Nephron progenitor cell (in vitro differentiated cells): Measurements from ENCODE around the gene TMEM87B.

Experiments used
- DNase-seq: peaks from one replicate; pipeline ENCODE4 v3.0.0; 2021
- H3K27ac Mint-ChIP-seq: 2 replicates; pipeline ENCODE4 v1.8.0; 2021; ENCODE audit warnings: mild to moderate bottlenecking, moderate library complexity, mixed read lengths
- H3K27me3 Mint-ChIP-seq: 2 replicates; pipeline ENCODE4 v1.8.0; 2021; ENCODE audit warnings: mild to moderate bottlenecking, low read depth, mixed read lengths; ENCODE audit not compliant: poor library complexity
- H3K36me3 Mint-ChIP-seq: 2 replicates; pipeline ENCODE4 v1.8.0; 2021; ENCODE audit warnings: low read depth, mixed read lengths
- H3K4me1 Mint-ChIP-seq: 2 replicates; pipeline ENCODE4 v1.8.0; 2021; ENCODE audit warnings: mixed read lengths
- H3K4me3 Mint-ChIP-seq: 2 replicates; pipeline ENCODE4 v1.8.0; 2021; ENCODE audit warnings: mild to moderate bottlenecking, moderate library complexity, mixed read lengths
- H3K9me3 Mint-ChIP-seq: 2 replicates; pipeline ENCODE4 v1.8.0; 2021; ENCODE audit warnings: mild to moderate bottlenecking, moderate library complexity, mixed read lengths
- TF ChIP-seq, protein P1 (sequence below): fragments of 200-600 bp; sonication (generic); IDR thresholded peaks from 2 replicates; pipeline ENCODE4 v1.5.0; 2021; ENCODE audit warnings: antibody characterized with exemption

The TMEM87B gene

DNA sequence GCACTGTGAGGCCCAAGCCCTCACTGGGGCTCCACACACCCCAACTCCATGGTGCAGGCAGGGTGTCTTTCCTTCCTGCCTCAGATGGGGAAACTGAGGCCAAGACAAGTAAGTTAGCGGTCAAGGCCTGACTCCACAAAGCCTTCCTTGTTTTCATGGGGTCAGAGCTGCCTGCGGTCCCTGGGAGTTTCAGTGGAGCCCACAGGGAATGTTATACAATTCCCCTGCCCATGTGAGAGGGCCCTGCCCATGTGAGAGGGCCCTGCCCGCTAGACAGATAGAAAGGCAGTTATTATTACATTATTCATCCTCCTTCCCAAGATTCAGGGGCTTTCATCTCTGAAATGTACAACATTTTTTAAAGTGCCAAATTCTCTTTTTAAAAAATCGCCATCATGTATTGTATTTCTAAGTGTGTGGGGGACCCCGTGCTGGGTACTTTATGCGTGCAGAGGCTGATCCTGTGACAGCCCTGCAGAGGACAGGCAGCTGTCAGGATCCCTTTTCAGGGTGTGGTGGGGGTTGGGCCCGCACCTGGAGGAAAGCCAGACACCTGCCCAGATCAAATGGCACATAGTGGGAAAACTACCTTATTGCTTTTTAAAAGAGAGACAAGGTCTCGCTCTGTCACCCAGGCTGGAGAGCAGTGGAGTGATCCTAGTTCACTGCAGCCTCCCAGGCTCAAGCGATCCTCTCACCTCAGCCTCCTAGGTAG is 106.5 kb downstream of the TMEM87B start:
- TF ChIP-seq, protein P1, sequence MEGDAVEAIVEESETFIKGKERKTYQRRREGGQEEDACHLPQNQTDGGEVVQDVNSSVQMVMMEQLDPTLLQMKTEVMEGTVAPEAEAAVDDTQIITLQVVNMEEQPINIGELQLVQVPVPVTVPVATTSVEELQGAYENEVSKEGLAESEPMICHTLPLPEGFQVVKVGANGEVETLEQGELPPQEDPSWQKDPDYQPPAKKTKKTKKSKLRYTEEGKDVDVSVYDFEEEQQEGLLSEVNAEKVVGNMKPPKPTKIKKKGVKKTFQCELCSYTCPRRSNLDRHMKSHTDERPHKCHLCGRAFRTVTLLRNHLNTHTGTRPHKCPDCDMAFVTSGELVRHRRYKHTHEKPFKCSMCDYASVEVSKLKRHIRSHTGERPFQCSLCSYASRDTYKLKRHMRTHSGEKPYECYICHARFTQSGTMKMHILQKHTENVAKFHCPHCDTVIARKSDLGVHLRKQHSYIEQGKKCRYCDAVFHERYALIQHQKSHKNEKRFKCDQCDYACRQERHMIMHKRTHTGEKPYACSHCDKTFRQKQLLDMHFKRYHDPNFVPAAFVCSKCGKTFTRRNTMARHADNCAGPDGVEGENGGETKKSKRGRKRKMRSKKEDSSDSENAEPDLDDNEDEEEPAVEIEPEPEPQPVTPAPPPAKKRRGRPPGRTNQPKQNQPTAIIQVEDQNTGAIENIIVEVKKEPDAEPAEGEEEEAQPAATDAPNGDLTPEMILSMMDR: no peak
- DNase-seq: no peak
- Mint-ChIP-seq H3K9me3 (no peaks in the 10 kb centered on the region), H3K36me3 (peaks cover 38% of the 10 kb centered on the region), H3K27me3 (peaks cover 10% of the 10 kb centered on the region), H3K4me1 (peaks cover 20% of the 10 kb centered on the region), H3K27ac (no peak overlapping the region), H3K4me3 (no peak overlapping the region)

DNA sequence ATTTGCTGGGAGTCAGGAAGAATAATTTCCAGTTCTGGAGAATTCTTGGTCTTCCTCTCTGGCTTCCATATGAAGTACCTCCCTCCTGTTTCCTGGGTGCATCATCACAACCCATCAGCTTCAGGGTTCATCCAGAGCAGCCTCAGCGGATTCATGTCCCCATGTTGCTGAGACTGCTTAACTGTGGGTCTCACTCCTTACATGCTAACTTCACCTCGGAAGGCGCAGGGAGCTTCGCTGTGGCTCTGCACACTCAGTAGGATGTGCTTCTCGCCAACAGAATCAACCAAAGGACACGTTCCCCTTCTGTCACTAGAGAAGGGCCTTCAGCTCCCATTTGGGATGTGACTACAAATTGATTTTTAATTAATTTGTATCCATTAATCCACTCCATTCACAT is 107.3 kb downstream of the TMEM87B start:
- H3K9me3 Mint-ChIP-seq: no peaks in the 10 kb centered on the region
- no peak overlapping the region for H3K4me3 Mint-ChIP-seq
- no peak for DNase-seq
- peaks cover 10% of the 10 kb centered on the region for H3K27me3 Mint-ChIP-seq
- peaks cover 46% of the 10 kb centered on the region for H3K36me3 Mint-ChIP-seq
- TF ChIP-seq, protein P1: no peak
- H3K27ac Mint-ChIP-seq: no peak overlapping the region
- peaks cover 17% of the 10 kb centered on the region for H3K4me1 Mint-ChIP-seq

DNA sequence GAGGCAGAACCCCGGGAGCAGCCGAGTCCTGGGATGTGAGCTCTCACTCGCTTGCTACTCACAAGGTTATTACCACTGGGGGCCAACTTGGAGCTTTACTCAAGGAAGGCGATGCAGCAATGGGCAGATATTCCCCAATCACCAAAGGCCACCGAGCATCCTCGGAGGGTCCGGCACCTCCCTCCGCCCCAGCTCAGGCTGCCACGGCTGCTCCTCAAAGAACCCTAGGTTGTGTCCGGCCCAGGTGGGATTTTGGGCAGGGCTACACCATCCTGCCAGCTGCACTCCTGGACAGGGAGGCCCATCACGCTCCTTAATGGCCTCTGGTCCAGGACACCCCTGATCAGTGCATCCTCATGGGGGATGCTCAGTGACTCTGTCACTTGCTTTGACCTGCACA is 107.9 kb downstream of the TMEM87B start:
- peaks cover 17% of the 10 kb centered on the region for H3K4me1 Mint-ChIP-seq
- TF ChIP-seq, protein P1: no peak
- no peak for DNase-seq
- no peak overlapping the region for H3K27ac Mint-ChIP-seq
- H3K36me3 Mint-ChIP-seq: peaks cover 50% of the 10 kb centered on the region
- peaks cover 10% of the 10 kb centered on the region for H3K27me3 Mint-ChIP-seq
- no peak overlapping the region for H3K4me3 Mint-ChIP-seq
- H3K9me3 Mint-ChIP-seq: no peaks in the 10 kb centered on the region

DNA sequence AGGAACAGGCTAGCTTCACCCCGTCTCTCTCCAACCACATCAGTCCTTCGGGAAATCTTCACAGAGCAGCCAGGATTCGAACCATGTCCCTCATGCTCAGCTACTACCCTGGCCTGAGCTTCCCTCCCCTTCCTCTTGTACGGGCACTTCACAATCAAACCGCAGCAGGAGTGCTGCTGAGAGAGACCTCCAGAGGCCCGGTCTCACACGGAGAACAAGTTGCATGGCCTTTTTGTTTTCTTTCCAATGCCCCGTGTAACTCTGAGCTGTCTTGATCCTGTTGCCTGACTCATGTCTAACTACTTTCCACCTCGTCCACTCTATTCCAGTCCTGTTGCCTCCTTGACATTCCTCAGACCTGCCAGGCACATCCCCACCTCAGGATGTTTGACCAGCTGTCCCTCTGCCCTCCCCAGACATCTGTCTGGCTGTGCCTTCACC is 108.5 kb downstream of the TMEM87B start:
- Mint-ChIP-seq H3K4me3 (no peak overlapping the region), H3K9me3 (no peaks in the 10 kb centered on the region), H3K27ac (peak overlapping the region; percentile 70), H3K36me3 (peaks cover 56% of the 10 kb centered on the region), H3K4me1 (peaks cover 17% of the 10 kb centered on the region), H3K27me3 (peaks cover 10% of the 10 kb centered on the region)
- DNase-seq: no peak
- TF ChIP-seq, protein P1: no peak

DNA sequence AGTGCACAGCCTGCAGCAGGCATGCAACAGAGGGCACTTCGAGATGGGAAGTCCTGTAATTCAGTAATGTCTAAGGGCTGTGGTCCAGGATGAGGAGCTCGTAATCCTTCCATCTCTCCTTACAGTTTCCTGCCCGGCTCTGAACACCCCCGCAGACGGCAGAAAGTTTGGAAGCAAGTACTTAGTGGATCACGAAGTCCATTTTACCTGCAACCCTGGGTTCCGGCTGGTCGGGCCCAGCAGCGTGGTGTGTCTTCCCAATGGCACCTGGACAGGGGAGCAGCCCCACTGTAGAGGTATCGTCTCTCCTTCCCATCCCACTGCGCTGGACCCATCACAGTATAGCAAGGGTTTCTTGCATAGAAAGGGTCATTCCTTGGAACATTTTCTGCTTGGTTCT is 109.8 kb downstream of the TMEM87B start:
- TF ChIP-seq, protein P1: no peak
- H3K27me3 Mint-ChIP-seq: peaks cover 10% of the 10 kb centered on the region
- no peaks in the 10 kb centered on the region for H3K9me3 Mint-ChIP-seq
- no peak for DNase-seq
- H3K4me3 Mint-ChIP-seq: no peak overlapping the region
- H3K27ac Mint-ChIP-seq: no peak overlapping the region
- H3K4me1 Mint-ChIP-seq: peaks cover 17% of the 10 kb centered on the region
- peaks cover 61% of the 10 kb centered on the region for H3K36me3 Mint-ChIP-seq

DNA sequence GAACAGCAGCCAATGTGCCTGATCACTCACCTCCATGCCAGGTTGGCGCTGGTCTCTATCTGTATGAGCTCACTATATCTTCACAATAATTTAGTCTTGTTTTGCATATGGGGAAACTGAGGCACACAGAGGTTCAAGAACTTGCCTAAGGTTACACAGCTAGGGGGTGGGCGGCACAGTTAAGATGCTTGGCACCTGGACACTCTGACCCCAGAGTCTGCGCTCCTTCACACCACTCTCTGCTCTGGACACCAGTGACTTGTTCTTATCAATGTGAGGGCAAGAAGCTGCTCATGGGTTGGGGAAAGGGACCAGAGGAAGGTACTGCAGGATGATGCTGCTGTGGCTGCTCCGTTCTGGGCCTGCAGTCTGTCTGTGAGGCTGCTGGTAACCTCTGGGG is 110.2 kb downstream of the TMEM87B start:
- no peak for DNase-seq
- Mint-ChIP-seq H3K9me3 (no peaks in the 10 kb centered on the region), H3K4me1 (peaks cover 15% of the 10 kb centered on the region), H3K27ac (no peak overlapping the region), H3K36me3 (peaks cover 59% of the 10 kb centered on the region), H3K27me3 (peaks cover 10% of the 10 kb centered on the region), H3K4me3 (no peak overlapping the region)
- TF ChIP-seq, protein P1: no peak
